Endothelial cell of umbilical vein (primary cell): ENCODE measurements around the gene CILP2. TPM values are rescaled to one million over a fixed set of nuclear protein-coding genes. Genes with fewer than 3 reads are reported as not detected.

Experiments
- BruUV-seq: library from RNA; stranded (reverse); fragments of 400-500 nt; replicated peaks from 2 replicates; lab custom pipeline; 2021; lab: Mats Ljungman, UMichigan
- CTCF ChIA-PET: fragments of 300-600, 350-600 bp; sonication (Branson Sonifier 250); formaldehyde crosslinking; loops from one replicate; lab custom pipeline; 2021; ENCODE audit warnings: antibody characterized with exemption, inconsistent platforms; lab: Charles Lee
- POLR2A ChIA-PET: fragments of 300-600, 350-600 bp; sonication (Branson Sonifier 250); formaldehyde crosslinking; loops from one replicate; lab custom pipeline; 2021; ENCODE audit warnings: antibody characterized with exemption, inconsistent platforms; lab: Charles Lee
- DNase-seq: peaks from one replicate; pipeline ENCODE4 v3.0.0-alpha.2; 2011; ENCODE audit warnings: low read depth, low spot score
- FAIRE-seq: peaks from 2 replicates; lab custom pipeline; 2011; peaks lifted over from hg19 to GRCh38; lab: Jason Lieb, UNC
- H2AFZ ChIP-seq: 2 replicates; pipeline ENCODE4 v1.6.0; 2012; ENCODE audit warnings: low read depth, low read length, control low read depth, inconsistent platforms
- H3K27ac ChIP-seq: 2 replicates; pipeline ENCODE4 v1.5.1; 2011; ENCODE audit warnings: low read depth, mild to moderate bottlenecking, control low read depth, low read length, moderate library complexity; ENCODE audit not compliant: insufficient read depth
- H3K27me3 ChIP-seq, 2 experiments: 2 replicates each; pipeline versions ENCODE4 v1.6.0 to v1.6.1; 2011; ENCODE audit warnings: low read length in 2 of 2, mixed read lengths in 1 of 2; ENCODE audit not compliant: control insufficient read depth in 2 of 2, insufficient read depth in 2 of 2
- H3K36me3 ChIP-seq, 2 experiments: 2 replicates in 1 of 2; 3 replicates in 1 of 2; pipeline ENCODE4 v1.5.1; 2011; ENCODE audit warnings: low read length in 2 of 2, mild to moderate bottlenecking in 1 of 2, moderate library complexity in 1 of 2; ENCODE audit not compliant: control insufficient read depth in 2 of 2, insufficient read depth in 2 of 2; ENCODE audit errors: extremely low read depth in 1 of 2
- H3K4me1 ChIP-seq: 3 replicates; pipeline ENCODE4 v1.5.1; 2011; ENCODE audit warnings: mild to moderate bottlenecking, low read length; ENCODE audit not compliant: control insufficient read depth, insufficient read depth; ENCODE audit errors: extremely low read depth
- H3K4me2 ChIP-seq: 2 replicates; pipeline ENCODE4 v1.6.1; 2011; ENCODE audit warnings: low read length, control low read depth, mixed read lengths; ENCODE audit not compliant: insufficient read depth
- H3K4me3 ChIP-seq, 3 experiments: fragments of 200-600 bp in 1 of 3; sonication (generic), shearing (Covaris generic) in 1 of 3; replicated peaks in 1 of 3; 2 replicates each; pipeline ENCODE4 v1.5.1; 2011 to 2016; ENCODE audit warnings: control low read depth in 3 of 3, low read length in 3 of 3, mild to moderate bottlenecking in 2 of 3, inconsistent platforms in 1 of 3, low read depth in 1 of 3, moderate library complexity in 1 of 3; ENCODE audit not compliant: insufficient read depth in 1 of 3
- H3K79me2 ChIP-seq: 2 replicates; pipeline ENCODE4 v1.6.0; 2012; ENCODE audit warnings: low read length, inconsistent platforms; ENCODE audit not compliant: control insufficient read depth, insufficient read depth
- H3K9ac ChIP-seq: replicated peaks from 2 replicates; pipeline ENCODE3; 2011; ENCODE audit warnings: low read length, control low read depth; ENCODE audit not compliant: insufficient read depth; ENCODE audit errors: extremely low read depth
- H3K9me1 ChIP-seq: replicated peaks from 3 replicates; pipeline ENCODE4 v1.6.0; 2011; ENCODE audit warnings: mild to moderate bottlenecking, low read length; ENCODE audit not compliant: control insufficient read depth, insufficient read depth; ENCODE audit errors: extremely low read depth
- H3K9me3 ChIP-seq: replicated peaks from 2 replicates; pipeline ENCODE4 v1.5.1; 2012; ENCODE audit warnings: low read length, inconsistent platforms; ENCODE audit not compliant: control insufficient read depth, insufficient read depth
- H4K20me1 ChIP-seq: replicated peaks from 2 replicates; pipeline ENCODE3; 2011; ENCODE audit warnings: mild to moderate bottlenecking, low read length; ENCODE audit not compliant: control insufficient read depth, insufficient read depth; ENCODE audit errors: extremely low read depth
- JUN ChIP-seq: IDR thresholded peaks from 2 replicates; pipeline ENCODE4 v1.6.1; 2011; ENCODE audit warnings: borderline replicate concordance, low read depth; ENCODE audit not compliant: insufficient read length, insufficient read depth
- POLR2AphosphoS5 ChIP-seq: IDR thresholded peaks from 2 replicates; pipeline ENCODE4 v1.6.1; 2012; ENCODE audit warnings: low read depth, mild to moderate bottlenecking, control low read depth, low read length, moderate library complexity; ENCODE audit not compliant: insufficient read depth
- dilution Hi-C: fragments of 300-500 bp; cut with MboI; formaldehyde crosslinking; loops from one replicate; pipeline ENCODE4 v1.15.0; 2019; ENCODE audit warnings: low sequenced_read_pairs; ENCODE audit not compliant: extremely low pct_ligation_motif_present
- intact Hi-C: fragments of 100-400 bp; cut with micrococcal nuclease; formaldehyde crosslinking; loops from one replicate; pipeline ENCODE4 v1.10.0; 2022
- polyA plus RNA-seq, 4 experiments: library from polyadenylated mRNA; depleted of rRNA in 3 of 4; stranded (reverse) in 3 of 4; unstranded in 1 of 4; fragments of >200 nt; gene quantifications; 2 replicates each; pipeline versions ENCODE4 v1.2.1 to v1.2.3, GENCODE V29; 2011 to 2012; ENCODE audit warnings: missing spikeins in 1 of 4
- total RNA-seq: library from RNA; stranded (reverse); gene quantifications from 2 replicates; pipeline ENCODE4 v1.2.3, GENCODE V29; 2021
- TF ChIP-seq, protein P1 (sequence below), 2 donors: IDR thresholded peaks; 1 replicate in 1 of 2; 2 replicates in 1 of 2; pipeline ENCODE4 v1.5.1; 2011; ENCODE audit warnings: low read length in 2 of 2, mild to moderate bottlenecking in 2 of 2, moderate library complexity in 2 of 2, control low read depth in 1 of 2, inconsistent platforms in 1 of 2, low read depth in 1 of 2; ENCODE audit not compliant: insufficient read depth in 1 of 2; ENCODE audit errors: extremely low read depth in 1 of 2

Gene CILP2
- total and polyA plus RNA-seq, 2 donors (not counting 3 experiments of a cell fraction or from before 2014, with no cell fraction given), result 0.01 TPM; not detected in 1

DNA sequence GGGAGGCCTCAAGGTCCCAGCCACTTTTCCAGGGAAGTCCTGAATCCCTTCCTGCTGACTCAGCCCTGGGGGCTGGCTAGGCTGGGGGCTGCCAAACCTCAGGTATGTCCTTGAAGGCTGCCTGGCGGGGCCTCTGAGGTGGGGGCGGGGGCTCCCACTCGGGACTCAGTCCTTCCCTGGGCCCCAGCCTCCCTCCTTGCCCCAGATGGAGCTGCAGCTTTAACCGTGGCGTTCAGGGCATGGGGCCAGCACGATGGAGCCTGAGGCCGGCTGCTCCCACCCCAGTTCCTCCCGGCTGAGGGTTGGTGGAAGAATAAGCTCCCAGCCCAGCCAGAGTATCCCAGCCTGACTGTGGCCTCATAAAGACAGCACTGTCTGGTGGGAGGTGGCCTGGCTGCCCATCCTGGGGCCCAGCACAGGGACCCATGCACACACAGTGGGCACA lies 12.4 kb downstream of the CILP2 start:
- dilution Hi-C loops, result no loop called here
- Histone ChIP-seq H3K9me3 (no peaks in the 10 kb centered on the region), H3K9ac (no peak overlapping the region), H3K4me3 (no peak overlapping the region), H3K9me1 (no peaks in the 10 kb centered on the region), H3K36me3 (no peaks in the 10 kb centered on the region), H3K27ac (no peak overlapping the region), H3K4me1 (no peaks in the 10 kb centered on the region), H3K27me3 (no peaks in the 10 kb centered on the region), H2AFZ (no peak overlapping the region), H3K79me2 (no peaks in the 10 kb centered on the region), H4K20me1 (no peaks in the 10 kb centered on the region), H3K4me2 (no peak overlapping the region)
- ChIA-PET POLR2A (no interaction called here), CTCF (interaction anchor here (1.8 to 3.2 kb wide), 2 partner anchors 10 to 19 kb away, joined by 4 to 44 read pairs; partner anchors contain the start of gene YJEFN3)
- intact Hi-C loops, result loop anchor here (5.0 kb wide), 1 partner anchor 92 kb away; the partner anchor contains the start of gene GMIP
- TF ChIP-seq JUN (no peak), POLR2AphosphoS5 (no peak)
- TF ChIP-seq, protein P1, sequence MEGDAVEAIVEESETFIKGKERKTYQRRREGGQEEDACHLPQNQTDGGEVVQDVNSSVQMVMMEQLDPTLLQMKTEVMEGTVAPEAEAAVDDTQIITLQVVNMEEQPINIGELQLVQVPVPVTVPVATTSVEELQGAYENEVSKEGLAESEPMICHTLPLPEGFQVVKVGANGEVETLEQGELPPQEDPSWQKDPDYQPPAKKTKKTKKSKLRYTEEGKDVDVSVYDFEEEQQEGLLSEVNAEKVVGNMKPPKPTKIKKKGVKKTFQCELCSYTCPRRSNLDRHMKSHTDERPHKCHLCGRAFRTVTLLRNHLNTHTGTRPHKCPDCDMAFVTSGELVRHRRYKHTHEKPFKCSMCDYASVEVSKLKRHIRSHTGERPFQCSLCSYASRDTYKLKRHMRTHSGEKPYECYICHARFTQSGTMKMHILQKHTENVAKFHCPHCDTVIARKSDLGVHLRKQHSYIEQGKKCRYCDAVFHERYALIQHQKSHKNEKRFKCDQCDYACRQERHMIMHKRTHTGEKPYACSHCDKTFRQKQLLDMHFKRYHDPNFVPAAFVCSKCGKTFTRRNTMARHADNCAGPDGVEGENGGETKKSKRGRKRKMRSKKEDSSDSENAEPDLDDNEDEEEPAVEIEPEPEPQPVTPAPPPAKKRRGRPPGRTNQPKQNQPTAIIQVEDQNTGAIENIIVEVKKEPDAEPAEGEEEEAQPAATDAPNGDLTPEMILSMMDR (IDR thresholded peaks at IDR 0.05; ENCODE audit: extremely low read depth in 1 of 2, insufficient read depth in 1 of 2, low read depth in 1 of 2, low read length in 2 of 2), result no peak
- BruUV-seq, result no TSS peak
- no peak for DNase-seq
- no peak for FAIRE-seq
